ENCODE measurements around the gene SPDYE6.
"Not testable (repeated sequence)": the region's sequence is repeated elsewhere in the genome, so short reads cannot be mapped to it uniquely, and the experiment has no call there.

GRCh38 chr7:102356344-102356743 lies at the start of gene SPDYE6:
- TF ChIP-seq CTCF (IDR thresholded peaks at IDR 0.05; ENCODE audit: poor library complexity, severe bottlenecking); EP300 (conservative IDR thresholded peaks at IDR 0.05; ENCODE audit: poor library complexity, severe bottlenecking); TAF1 (IDR thresholded peaks at IDR 0.05; ENCODE audit: low read depth); POLR2AphosphoS5 (IDR thresholded peaks at IDR 0.05); REST (IDR thresholded peaks at IDR 0.05; ENCODE audit: borderline replicate concordance); EZH2 (IDR thresholded peaks at IDR 0.05; ENCODE audit: borderline replicate concordance, insufficient read depth, low read length, poor library complexity, severe bottlenecking); RAD21 (conservative IDR thresholded peaks at IDR 0.05): not testable (repeated sequence)

Data from neural cell (in vitro differentiated cells).